D721Med (cell line): ENCODE data around the gene NXPE3.

Source experiments
- DNase-seq: peaks from one replicate; pipeline ENCODE4 v3.0.0; 2011; ENCODE audit warnings: low spot score; ENCODE audit not compliant: insufficient read length
- FAIRE-seq: peaks from 2 replicates; lab custom pipeline; 2011; peaks lifted over from hg19 to GRCh38; lab: Jason Lieb, UNC
- TF ChIP-seq, protein P1 (sequence below): IDR thresholded peaks from 2 replicates; pipeline ENCODE4 v1.5.1; 2012; ENCODE audit warnings: mild to moderate bottlenecking, control low read depth; ENCODE audit not compliant: insufficient read depth; ENCODE audit errors: missing control alignments

NXPE3 gene

DNA sequence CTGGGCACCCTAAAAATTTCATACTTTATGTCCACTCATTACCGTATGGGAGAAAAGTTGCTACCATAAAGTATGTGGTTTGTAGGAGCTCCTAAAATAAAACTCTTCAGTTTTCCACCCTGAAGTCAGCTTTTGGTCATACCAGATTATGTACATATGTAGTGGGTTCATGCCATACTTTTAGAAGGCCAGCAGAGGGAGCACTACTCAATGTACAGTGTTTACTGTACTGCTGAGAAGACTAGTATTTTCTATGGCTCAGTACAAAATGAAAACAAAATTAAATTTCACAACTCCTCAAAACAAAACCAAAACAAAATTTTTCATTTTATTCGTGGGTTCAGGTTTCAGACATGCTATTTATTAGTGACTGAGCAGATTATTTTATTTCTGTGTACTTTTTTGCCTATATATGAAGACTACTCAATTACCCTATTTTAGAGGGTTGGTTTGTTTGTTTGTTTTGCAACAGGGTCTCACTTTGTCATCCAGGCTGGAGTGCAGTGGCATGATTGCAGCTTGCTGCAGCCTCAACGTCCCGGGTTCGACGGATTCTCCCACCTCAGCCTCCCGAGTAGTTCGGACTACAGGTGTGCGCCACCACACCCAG lies 24.3 kb downstream of the NXPE3 start:
- FAIRE-seq (no peak), DNase-seq (no peak)
- TF ChIP-seq, protein P1, sequence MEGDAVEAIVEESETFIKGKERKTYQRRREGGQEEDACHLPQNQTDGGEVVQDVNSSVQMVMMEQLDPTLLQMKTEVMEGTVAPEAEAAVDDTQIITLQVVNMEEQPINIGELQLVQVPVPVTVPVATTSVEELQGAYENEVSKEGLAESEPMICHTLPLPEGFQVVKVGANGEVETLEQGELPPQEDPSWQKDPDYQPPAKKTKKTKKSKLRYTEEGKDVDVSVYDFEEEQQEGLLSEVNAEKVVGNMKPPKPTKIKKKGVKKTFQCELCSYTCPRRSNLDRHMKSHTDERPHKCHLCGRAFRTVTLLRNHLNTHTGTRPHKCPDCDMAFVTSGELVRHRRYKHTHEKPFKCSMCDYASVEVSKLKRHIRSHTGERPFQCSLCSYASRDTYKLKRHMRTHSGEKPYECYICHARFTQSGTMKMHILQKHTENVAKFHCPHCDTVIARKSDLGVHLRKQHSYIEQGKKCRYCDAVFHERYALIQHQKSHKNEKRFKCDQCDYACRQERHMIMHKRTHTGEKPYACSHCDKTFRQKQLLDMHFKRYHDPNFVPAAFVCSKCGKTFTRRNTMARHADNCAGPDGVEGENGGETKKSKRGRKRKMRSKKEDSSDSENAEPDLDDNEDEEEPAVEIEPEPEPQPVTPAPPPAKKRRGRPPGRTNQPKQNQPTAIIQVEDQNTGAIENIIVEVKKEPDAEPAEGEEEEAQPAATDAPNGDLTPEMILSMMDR = peak; percentile 78

DNA sequence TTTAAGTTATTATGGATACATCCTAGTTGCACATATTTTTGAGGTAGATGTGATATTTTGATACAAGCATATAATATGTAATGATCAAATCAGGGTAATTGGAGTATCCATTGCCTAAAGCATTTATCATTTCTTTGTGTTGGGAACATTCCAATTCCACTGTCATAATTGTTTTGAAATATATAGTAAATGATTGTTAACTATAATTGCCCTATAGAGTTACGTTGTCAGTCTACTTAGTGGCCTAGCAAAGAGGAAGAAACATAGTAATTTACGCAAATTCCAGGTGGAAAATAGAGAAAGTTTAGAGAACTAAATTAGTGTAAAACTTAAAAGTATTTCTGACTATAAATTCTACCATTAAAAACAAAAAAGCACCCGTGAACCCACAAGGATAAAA lies 24.9 kb downstream of the NXPE3 start:
- FAIRE-seq = no peak
- TF ChIP-seq, protein P1 = no peak

DNA sequence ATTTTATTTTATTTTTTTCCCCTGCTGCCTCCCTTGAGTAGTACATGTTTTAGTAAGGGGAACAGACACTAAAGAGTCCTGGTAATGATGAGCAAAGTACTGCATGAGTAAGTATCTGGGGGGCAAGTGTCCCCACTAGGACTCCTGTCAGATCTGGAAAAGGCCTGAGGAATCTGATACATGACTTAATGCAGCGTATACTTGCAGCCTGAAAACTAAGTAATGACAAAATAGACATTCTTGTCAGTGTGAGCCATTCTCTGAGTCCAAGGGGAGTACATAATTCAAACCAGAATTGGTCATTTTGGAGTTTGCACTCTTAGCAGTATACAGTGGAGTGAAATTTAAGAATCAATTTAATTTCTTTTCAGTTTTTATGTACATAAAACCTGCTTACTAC lies 27.5 kb downstream of the NXPE3 start:
- FAIRE-seq = no peak
- TF ChIP-seq, protein P1 = no peak
- no peak for DNase-seq

More for the DNA sequence above, 24.9 kb downstream of the NXPE3 start:
- no peak for DNase-seq

DNA sequence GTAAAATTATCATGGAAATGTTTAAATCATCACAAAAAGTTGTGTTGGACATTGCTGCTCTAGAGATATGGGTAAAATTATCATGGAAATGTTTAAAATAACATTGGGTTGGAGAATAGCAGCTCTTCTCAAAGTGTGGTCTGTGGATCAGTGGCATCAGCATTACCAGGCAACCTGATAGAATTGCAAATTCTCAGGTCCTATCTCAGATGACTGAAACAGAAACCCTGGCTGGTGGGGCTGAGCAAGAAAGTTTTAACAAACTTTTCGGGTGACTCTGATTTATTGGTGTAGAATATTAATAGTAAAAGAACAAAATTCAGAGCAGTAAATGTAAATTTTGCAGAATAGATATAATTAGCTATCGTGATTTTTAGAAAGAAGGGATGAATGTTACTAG lies 28.9 kb downstream of the NXPE3 start:
- TF ChIP-seq, protein P1 = no peak
- FAIRE-seq = no peak
- DNase-seq = no peak

DNA sequence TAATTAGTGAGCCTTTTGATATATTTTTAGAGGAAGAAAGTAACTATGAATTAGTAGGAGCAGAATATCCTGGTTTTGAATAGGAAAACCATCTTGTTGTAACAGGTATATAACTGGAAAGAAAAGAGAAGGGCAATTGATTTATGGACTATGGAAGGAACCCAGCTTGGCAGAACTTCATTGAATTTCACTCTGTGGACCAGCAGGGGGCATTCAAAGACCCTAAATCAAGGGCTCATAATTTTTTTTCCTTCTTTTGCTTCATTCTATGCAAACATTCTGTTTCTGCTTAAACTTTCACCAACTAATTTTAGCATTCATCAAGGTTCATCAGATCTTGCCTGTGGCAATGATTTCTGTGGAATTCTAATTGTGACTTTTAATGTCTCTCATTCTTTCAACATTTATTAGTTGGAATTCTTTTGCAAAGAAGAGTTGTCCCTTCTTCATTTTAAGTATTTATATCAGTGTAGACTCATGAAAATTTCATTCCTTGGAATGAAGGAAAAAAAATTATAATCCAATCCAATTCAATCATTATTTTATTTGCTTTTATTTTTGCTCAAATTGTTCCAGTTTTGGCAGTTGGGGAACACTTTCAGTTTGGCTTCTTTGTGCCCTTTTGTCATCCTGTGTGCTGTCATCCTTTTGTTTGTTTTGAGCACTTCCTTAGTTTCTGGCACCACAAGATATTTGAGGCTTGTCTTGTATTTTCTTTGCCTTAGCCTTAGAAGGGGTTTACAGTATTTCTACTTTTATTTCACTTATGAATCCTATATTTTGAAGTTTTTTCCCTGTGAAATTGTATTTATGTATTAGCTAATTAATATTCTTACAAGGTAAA lies 30.4 kb downstream of the NXPE3 start:
- DNase-seq (no peak), FAIRE-seq (no peak)
- TF ChIP-seq, protein P1 = peak; percentile 65

DNA sequence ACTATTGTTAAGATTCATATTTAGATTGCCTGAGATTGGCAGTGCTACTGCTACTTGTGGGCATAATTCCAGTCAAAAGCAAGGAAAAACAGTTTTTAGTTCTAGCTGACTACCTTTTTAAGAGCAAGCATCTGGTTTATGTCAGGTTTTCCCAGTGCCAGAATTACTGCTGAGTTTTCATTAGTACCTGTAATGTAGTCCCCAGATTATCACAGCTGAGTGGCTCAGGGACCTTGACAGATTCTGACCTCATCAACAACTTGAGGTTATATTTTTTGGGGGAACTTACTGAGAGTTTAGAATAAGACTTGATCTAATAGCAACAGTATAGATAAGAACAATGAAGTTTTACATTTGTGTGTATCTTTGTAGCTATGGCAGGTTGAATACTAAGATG lies 31.0 kb downstream of the NXPE3 start:
- DNase-seq = no peak
- no peak for FAIRE-seq

More for the DNA sequence above, 31.0 kb downstream of the NXPE3 start:
- TF ChIP-seq, protein P1 = no peak
